ENCODE measurements around the gene DENND4A.

- TF ChIP-seq, protein P1, sequence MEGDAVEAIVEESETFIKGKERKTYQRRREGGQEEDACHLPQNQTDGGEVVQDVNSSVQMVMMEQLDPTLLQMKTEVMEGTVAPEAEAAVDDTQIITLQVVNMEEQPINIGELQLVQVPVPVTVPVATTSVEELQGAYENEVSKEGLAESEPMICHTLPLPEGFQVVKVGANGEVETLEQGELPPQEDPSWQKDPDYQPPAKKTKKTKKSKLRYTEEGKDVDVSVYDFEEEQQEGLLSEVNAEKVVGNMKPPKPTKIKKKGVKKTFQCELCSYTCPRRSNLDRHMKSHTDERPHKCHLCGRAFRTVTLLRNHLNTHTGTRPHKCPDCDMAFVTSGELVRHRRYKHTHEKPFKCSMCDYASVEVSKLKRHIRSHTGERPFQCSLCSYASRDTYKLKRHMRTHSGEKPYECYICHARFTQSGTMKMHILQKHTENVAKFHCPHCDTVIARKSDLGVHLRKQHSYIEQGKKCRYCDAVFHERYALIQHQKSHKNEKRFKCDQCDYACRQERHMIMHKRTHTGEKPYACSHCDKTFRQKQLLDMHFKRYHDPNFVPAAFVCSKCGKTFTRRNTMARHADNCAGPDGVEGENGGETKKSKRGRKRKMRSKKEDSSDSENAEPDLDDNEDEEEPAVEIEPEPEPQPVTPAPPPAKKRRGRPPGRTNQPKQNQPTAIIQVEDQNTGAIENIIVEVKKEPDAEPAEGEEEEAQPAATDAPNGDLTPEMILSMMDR (IDR thresholded peaks at IDR 0.05): no peak
- TF ChIP-seq POLR2A (IDR thresholded peaks at IDR 0.05): no peak
Measured at GRCh38 chr15:65660927-65661326, 131.2 kb downstream of the DENND4A start.

Data from uterus (tissue), 2 donors.